A204.1 (cell line): Measurements from ENCODE around the gene DMXL2.
A peak's percentile ranks its signal among the peaks of the same experiment; 100 is the strongest.
"Not testable (repeated sequence)": the region's sequence is repeated elsewhere in the genome, so short reads cannot be mapped to it uniquely, and the experiment has no call there.

Source experiments
- FAIRE-seq: peaks from 2 replicates; lab custom pipeline; 2012; peaks lifted over from hg19 to GRCh38; lab: Jason Lieb, UNC

The DMXL2 gene

DNA sequence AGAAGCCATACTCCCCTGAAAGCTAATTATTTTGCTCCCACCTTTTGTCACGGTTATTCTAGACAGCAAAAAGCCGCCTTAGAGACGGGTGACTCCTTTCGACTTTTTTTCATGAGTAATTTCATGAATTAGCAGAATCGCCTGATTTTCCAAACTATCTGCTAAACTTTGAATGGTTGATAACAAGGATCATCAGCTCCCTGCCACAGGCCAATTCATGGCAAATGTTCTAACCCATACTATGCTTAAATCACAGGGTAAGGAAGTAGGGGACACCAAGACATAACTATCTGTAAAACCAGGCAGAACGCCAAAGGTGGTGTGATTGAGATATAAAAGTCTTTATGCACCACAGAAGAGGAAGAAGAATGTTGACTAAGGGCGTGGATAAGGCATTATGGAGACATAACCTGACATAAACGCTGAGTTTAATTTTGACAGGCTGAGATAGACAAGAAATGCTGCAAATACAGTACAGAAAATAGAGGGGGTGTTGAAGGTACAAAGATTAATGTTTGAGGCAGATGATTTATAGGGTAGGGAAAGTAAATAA lies 891 bp upstream of the DMXL2 start:
- no peak for FAIRE-seq

DNA sequence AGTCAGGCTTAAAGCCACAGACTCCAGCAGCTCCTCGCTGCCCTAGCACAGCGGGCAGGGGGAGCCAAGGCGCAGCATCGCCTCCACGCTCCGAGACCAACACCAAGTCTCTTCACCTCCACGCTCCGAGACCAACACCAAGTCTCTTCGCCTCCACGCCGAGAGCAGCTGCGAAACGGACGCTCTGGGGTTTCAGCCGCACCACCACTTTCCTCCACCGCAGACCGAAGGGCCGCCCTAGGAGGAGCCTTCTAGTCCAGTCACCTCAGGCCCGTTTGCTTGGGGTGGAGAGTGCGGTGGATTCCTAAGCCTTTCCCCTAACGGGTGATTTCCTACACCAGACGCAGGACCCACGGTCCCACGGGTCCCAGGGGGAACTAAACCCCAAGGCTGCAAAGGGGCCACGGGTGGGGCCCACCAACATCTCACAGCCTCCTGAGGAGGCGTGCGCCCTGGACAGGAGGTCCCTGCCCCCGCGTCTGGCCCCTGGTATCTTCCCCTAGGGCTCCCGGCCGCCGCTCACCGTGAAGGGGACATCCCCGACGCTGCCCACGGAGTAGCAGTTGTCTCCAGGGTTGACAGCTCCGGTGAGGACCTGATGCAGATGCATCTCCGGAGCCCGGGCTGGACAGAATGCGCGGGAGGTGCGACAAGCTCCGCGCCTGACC lies 501 bp downstream of the DMXL2 start:
- FAIRE-seq, result no peak

DNA sequence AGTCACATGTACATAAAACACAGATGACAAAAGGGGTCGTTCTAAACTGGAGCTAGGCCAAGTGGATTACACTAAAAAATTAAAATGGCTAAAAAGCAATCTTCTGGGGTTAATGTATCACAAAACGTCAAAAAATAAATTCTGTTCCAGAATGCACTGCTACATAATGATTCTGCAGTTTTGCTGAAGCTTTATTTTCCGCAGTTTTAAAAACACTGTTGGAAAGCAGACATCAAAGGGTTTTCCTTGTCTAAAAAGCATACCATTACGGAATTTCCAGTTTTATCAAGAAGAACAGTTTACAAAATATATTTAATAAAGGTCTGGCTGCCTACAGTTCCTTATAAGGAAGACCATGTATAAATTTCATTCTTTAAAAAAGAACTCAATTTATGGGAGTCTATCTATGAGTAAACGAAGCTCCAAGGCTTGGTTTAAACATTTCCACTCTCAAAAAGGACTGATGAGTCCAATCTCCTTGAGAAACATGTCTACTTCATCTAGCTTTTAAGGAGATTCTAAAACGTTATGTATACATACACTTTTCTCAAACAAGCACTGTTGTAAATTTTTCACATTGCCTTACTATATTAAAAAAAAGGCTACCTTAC lies 1.3 kb downstream of the DMXL2 start:
- FAIRE-seq, result no peak

DNA sequence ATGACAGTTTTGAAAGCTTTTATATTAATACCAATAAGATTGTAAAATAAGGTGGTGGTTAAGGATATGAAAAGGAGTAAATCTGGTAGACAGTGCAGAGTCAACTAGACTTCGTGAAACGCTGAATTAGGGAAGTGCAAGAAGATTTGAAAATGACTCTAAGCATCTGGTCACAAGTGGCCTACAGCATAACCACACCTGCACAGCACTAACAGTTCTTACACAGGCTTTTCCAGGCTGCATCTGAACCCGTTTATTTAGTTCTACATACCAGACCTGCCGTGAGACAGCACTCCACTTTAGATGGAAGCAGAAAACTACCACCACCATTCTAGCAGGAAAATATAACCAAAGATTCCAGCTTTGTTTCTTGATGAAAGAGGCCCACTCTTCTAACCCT lies 1.9 kb downstream of the DMXL2 start:
- FAIRE-seq, result no peak

DNA sequence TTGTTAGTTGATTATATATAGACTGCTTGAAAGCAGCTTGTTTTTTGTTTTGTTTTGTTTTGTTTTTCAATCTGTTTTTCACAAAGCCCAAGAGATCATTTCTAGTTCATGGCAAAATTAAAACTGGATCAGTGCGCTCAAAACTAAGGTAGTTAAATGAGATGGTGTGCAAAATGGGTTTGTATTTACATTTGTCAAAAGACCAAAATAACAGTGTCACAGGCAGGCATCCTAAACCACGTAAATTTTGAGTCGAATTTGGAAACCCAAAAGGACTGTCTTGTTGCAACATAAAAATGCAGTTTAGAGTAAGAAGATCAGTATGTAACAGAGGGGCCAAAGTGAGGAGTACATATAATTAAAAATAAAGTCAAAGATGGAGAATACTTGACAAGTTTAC lies 2.4 kb downstream of the DMXL2 start:
- peak; percentile 3 for FAIRE-seq

DNA sequence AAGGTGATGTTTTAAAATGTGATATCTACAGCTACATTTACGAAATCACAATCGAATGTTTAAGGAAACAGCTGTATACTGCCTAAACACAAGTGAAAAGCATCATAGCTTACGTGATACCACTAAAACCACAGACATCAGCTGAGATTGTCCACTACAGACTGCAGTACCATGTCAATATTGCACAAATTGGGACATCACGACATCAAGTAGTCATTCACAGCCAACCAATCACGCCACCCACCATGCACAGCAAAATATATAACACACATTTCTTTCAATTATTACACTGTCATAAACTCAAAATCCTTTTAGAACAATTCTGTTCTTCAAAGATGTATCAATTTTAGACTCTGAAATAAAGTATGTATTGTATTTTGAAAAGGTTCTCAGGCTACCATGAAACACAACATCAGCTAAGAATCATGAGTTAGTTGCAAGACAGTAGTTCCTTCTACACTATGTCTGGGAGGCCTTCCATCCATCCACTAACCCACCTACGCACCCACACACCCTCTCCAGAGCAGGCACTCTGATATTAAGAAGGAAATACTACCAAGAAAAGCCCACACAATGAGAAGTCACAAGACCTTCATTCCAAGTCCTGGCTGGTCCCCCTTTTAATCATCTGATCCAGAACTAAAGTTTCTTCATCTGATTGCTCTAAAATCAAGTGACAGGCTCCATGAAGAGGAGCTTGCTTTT lies 3.1 kb downstream of the DMXL2 start:
- no peak for FAIRE-seq

DNA sequence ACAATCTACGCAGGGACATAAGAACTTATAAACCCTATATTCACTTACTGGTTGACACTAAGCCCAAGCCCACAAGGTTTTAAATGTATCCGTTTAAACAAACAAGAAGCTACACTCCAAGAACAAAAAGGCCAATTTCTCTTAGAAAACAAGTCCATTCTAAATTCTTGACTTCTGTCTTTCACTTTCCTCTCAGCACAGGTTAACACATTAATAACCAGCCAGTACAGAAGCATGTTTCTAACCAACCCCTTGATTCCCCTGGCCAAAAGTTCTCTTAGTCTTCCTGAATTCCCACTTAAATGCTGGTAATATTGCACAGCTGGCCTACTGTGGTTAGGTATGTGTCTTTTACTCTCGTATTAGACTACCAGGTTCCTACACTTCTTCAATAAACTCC lies 4.7 kb downstream of the DMXL2 start:
- FAIRE-seq, result no peak

DNA sequence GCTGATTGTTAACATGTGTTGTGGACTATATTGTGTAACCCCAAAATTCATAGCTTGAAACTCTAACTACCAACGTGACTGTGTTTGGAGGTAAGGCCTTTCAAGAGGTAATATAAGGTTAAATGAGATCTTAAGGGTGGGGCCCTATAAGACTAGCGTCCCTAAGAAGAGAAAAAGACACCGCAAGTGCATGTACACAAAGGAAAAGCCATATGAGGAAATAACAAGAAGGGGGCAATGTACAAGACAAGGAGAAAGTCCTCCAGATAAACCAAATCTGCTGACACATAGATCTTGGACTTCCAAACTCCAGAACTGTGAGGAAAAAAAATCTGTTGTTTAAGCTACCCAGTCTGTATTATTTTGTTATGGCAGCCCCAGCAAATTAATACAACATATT lies 8.6 kb downstream of the DMXL2 start:
- FAIRE-seq, result no peak

DNA sequence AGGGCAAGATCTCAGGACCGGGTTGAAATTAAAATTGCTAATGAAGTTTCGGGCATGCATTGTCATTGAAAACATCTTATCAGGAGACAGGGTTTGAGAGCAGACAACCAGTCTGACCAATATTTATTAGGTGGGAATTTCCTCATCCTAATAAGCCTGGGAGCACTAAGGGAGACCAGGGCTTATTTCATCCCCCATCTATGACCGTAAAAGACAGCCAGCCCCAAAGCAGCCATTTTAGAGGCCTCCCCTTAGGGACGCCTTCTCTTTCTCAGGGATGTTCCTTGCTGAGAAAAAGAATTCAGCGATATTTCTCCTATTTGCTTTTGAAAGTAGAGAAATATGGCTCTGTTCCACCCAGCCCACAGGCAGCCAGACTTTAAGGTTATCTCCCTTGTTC lies 9.9 kb downstream of the DMXL2 start:
- FAIRE-seq, result not testable (repeated sequence)

DNA sequence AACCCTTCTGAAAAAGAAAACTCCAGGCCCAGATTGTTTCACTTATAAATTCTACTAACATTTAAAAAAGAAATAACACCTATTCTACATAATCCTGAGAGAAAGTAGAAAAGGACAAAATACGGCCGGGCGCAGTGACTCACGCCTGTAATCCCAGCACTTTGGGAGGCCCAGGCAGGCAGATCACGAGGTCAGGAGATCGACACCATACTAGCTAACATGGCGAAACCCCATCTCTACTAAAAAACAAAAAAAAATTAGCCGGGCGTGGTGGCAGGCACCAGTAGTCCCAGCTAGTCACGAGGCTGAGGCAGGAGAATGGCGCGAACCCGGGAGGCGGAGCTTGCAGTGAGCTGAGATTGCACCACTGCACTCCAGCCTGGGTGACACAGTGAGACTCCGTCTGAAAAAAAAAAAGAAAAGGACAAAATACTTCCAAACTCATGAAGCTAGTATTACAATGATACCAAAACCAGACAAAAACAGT lies 19.1 kb downstream of the DMXL2 start:
- FAIRE-seq, result not testable (repeated sequence)

DNA sequence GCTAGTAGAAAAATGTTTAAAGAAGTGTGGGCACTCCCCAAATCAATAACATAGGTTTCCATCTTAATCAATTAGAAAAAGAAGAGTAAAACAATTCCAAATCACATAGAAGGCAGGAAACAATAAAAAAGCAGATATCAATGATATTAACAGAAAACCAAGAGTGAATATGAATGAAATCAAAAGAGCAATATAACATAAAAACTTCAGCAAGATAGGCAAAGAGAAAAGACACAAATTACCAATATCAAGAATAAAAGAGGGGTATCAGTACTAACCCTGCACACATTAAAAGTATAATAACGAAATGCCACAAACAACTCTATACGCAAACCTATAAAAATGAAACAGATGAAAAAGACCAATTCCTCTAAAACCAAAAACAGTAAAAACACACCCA lies 19.6 kb downstream of the DMXL2 start:
- FAIRE-seq, result no peak

DNA sequence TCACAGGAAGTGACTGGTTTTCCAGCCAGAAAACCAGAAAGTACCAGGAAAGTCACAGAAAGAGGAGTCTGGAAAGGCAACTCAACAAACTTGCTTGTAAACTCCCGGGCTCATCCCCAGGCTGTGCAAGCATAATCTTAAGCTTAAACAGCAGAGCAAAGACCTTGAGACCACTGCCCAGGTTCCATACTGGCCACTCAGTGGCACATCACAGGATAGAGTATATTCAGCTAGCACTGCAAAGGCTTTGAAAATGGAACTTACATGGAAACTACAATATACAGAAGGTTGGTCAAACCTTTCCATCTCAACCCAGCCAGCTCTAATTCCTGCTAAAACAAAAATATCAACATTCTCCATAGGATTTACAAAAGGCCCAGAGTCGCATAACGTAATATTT lies 20.1 kb downstream of the DMXL2 start:
- no peak for FAIRE-seq

DNA sequence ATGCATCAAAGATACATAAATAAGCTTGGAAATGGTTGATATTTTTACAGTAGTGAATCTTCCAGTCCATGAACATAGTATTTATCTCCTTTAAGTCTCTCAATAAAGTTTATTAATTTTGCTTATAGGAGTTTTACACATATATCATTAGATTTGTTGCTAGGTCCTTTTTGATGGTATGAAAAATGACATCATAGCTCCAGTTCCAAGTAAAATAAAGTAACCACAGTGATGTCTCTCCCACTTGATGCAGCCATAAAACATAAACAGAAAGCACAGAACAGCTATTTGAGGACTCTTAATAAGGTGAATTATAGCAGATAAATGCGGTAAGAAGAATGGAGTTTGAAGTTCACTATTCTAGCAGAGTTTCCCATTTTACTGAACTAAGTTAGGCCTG lies 20.8 kb downstream of the DMXL2 start:
- FAIRE-seq, result no peak

DNA sequence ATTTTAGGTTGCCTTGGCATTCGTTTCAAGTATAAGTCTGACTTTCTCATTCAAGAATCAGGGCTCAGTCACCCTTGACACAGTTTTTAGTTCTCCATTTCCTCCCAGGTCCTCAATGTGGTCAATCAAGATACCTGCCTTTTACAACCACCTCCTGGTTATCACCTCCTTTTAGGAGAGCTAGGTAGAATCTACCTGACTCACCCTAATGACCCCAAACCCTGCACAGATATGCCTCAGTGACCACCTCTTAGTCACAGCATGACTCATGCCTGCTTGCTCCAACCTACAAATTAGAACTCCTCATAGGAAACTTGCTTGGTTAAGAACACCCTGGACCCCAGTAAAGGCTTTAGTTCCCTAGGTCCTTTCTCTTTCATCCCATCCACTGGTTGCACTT lies 22.5 kb downstream of the DMXL2 start:
- FAIRE-seq, result no peak

DNA sequence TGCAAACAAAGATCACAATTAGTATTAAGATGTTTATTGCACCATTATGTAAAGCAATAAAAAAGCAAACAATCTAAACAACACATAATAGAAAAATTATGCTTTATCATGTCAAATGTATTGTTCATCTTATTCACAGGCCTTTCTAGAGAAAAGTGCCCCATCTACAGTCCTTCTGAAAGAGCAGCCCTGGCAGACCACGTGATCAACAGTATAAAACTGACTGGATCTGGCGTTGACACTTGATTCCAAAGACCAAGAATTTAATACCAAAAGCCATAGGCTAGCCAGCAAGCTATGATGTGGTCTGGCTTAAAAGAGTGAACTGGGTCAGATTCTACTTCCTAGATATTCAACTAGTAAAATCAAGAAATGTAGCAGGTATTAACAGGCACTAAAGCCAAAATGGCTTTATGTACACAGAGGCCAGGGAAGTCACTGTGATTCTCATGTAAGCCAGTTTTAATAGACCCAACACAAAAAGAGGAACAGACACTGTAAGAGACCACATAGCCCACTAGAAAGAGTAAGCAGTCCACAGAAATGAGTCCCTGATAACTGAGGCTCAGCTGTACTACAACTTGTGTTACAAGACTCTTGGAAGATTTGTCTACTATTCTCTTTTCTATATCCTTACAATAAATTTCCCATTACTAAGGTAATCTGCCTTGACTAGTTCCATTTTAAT lies 32.5 kb downstream of the DMXL2 start:
- no peak for FAIRE-seq

DNA sequence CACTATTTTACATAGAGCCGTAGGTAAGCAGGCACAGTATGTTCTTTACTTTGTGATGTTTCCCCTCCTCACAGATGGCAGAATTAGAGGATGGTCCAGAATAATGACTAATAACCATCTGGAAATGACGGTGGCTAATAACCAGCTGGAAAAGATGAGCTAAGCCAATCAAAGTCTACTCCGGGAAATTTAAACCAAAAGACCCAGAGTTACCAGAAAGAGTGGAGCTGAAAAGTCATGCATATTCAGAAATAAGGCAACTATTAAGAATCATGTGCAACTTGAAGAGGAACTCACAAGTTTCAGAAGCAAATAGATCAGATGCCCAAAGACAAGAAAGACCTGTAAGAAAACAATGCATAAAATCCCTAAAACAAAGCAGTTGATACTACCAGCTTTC lies 33.6 kb downstream of the DMXL2 start:
- no peak for FAIRE-seq

DNA sequence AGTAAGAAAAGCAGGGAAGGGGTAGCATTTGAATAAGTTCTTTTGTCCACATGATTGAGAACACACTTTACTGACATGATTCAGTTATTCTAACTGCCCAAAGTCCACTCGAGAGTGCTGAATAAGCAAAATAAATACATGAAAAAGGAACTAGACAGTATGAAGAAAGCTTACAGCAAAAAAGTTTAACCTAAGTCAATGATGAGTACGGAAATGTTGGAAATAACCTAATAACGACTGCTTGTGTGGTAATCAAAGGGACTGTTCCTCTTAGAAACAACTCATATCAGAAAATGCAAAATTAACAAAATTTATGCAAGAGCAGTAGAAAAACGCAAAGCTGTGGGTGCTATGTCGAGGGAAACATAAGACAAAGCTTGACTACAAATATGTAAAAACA lies 36.6 kb downstream of the DMXL2 start:
- FAIRE-seq, result no peak

DNA sequence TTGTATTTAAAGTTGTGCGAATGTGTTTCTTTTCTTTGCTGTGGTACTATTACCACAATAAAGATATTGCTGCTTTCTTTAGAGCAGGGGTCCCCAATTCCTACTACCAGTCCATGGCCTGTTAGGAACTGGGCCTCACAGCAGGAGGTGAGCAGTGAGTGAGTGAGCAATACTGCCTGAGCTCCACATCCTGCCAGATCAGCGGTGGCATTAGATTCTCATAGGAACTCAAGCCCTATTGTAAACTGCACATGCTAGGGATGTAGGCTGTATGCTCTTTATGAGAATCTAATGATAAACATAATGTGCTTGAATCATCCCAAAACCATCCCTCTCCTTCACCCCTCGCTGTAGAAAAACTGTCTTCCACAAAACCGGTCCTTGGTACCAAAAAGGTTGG lies 41.6 kb downstream of the DMXL2 start:
- no peak for FAIRE-seq

DNA sequence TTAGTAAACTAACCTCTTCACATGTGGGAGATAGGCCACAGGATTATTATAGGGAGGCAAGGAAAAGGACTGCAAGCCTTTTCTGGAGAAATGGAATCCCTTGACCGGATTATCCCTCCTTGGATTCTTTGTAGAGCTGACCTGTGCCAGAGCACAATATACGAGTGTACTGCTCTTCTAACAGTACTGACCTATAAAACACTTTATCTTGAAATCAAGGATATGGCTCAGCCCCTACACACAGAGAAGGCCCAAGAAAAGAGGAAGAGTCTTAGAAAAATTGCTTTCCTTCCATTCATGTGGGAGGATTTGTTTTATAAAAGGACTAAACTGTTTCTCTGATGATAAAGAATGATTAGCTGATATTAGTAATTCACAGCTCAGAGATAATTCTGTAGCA lies 42.2 kb downstream of the DMXL2 start:
- no peak for FAIRE-seq

DNA sequence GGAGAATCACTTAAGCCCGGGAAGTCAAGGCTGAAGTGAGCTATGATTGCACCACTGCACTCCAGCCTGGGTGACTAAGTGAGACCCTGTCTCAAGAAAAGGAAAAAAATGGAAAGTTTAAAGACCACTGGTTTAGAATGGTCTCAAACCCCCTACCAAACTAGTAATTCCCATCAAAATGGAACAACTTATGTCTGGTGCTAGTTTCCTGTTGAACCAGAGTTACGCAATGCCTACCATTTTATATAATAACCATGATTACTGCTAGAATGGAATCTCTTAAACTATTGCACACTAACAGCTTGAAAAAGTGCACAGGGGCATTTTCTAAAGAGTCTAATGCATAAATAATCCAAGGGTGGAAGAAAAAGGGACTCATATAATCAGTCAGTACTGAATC lies 43.6 kb downstream of the DMXL2 start:
- FAIRE-seq, result no peak

DNA sequence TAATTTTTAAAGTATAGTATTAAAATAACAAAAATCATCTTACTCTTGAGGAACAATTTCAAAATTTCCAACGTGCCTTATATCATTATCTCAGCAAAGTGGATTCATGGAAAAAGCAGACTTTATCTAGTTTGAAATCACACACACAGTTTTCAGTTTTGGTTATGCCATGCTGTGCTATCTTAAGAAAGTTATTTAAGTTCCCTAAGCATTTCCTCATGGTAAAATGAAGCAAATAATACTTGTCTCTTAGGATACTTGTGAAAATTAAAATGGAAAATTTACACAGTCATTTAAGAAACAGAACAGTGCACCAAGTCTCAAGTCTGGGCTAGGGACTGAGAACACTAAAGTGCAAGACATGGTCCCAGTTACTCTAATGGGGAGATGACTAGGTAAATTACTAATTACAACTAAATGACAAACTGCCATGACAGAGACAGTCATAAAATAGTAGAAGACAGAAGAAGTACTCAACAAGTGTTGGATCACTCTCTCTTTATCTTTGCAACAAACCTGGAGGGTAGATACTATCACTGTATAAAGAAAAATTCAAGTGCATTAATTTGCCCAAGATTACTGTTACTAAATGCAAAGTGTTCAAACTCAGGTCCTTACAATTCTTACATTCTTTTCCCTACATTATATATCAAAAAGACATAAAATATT lies 44.8 kb downstream of the DMXL2 start:
- FAIRE-seq, result no peak

DNA sequence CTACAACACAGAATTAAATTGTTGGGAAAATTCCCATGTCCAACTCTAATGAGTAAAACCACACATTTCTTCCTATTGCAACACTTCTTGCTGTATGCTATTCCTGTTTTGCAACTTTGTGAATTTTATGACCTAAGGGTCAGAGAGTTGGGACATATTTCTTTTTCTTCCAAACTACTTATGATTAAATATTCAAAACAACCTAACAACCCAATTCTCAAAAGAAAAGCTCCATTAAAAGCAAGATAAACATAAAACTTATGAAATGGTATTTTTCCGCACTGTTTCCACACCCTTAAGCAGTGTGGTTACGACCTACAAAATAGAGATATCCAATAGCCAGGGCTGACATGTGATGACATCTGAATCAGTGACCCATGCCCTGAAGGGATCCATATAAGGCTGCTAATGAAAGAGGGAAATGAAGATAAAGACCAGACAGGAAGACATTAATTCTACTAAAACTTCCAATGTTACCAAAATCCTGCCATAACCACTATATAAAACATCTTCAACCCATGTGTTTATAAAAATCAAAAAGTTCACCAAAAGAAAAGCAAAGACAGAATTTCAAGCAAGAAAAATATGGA lies 45.6 kb downstream of the DMXL2 start:
- no peak for FAIRE-seq
